NCI-H82 (cell line): ENCODE data around the gene LALBA.
"Not testable (repeated sequence)": the region's sequence is repeated elsewhere in the genome, so short reads cannot be mapped to it uniquely, and the experiment has no call there.

Experiments used
- DNase-seq: peaks from one replicate; lab custom pipeline; 2025; lab: John Stamatoyannopoulos, UW

Gene LALBA

DNA sequence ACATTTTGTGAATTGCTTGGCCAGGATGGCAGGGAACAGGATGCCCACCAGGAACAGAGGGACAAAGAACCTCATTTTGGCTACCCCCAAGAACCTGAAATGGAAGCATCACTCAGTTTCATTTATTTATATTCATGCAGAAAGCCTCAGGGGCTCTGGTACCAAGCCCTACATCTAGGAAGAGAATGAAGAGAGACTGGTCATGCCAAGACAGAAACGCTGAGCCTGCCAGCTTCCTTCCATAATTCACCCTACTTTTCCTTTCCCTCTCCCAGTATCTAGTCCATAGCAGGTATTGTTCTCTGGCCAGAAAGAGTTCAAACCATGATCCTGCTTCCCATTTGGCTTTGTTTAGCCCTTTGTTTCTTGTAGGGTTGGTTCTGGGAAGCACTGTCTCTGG is at the start of gene LALBA:
TSS of gene LALBA (minus strand) at position 101 of the 400 bp plus-strand sequence. CDS start at position 75, 26 bp downstream.
- DNase-seq, result no peak

GRCh38 chr12:48618541-48618940 is 48.7 kb upstream of the LALBA start:
- DNase-seq, result peak; percentile 83

DNA sequence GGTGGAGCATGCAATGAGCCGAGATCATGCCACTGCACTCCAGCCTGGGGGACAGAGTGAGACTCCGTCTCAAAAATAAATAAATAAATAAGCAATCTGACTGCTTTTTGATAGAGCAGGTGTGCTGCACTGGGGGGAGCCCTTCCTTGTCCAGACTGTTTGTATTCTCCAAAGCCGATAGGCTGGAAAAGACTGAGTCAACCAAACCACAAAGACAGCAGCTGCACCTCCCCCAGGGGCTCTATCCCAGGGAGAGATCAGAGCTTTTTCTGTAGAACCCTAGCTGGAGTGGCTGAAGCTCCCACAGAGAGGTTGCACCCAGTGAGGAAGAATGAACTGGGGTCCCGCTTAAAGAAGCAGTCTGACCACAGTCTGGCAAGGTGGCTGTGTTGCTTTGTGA is 45.8 kb upstream of the LALBA start:
- DNase-seq, result no peak

DNA sequence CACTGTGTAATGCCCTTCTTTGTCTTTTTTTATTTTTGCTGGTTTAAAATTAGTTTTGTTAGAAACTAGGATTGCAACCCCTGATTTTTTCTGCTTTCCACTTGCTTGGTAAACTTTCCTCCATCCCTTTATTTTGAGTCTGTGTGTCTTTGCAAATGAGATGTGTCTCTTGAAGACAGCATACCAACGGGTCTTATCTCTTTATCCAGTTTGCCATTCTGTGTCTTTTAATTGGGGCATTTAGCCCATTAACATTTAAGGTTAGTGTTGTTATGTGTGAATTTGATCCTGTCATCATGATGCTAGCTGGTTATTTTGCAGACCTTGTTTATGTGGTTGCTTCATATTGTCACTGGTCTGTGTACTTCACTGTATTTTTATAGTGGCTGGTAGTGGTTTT is 43.5 kb upstream of the LALBA start:
- DNase-seq, result no peak

GRCh38 chr12:48602192-48602989 is 32.5 kb upstream of the LALBA start:
- no peak for DNase-seq

DNA sequence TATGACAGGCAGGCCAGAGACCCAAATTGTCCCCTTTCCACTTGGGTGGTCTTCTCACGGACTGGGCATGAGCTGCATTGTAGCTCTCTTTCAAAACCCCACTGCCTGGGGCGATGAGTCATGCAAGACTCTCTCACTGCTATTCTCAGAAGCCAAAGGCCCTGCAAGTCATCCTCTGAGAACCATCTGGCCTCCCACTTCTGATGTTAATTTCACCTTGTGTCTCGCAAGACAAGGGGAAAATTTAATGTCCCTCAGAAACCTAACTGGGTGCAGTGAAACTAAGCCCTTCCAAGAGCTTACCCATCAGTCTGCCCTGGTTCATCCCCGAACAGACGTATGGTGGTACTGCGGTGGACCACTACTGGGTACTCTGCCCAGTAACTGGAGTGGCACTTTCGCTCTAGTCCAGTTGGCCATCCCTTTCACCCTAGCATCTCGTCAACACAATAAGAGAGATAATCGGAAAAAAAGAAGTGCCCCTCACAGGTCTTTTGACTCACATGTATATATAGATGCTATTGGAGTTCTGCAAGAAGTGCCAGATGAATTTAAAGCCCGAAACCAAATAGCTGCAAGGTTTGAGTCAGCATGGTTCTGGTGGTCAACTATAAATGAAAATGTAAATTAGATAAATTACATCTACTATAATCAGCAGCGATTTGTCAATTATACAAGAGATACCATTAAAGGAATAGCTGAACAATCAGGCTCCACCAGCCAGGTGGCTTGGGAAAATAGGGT is 31.3 kb upstream of the LALBA start:
- no peak for DNase-seq

GRCh38 chr12:48600552-48600951 is 30.7 kb upstream of the LALBA start:
- no peak for DNase-seq

DNA sequence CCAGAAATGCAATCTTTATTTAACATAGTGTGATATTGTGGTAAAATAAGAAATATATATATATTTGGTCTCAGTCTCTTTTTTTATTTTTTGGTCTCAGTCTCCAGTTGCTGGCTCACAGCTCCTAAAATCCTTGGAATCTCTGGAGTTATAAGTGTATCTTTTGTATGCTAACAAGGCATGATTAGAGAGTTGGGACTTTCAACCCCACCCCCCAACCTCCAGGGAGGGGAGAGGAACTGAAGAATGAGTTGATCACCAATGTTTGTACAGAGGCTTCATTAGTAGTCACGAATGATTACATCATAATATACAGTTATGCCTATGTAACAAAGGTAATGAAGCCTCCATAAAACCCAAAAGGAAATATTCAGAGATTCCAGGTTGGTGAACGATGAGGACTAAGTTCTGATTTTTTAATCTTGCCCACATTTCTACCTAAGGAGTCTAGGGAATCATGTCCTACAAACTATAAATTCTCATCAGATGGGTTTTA is 22.8 kb upstream of the LALBA start:
- no peak for DNase-seq

GRCh38 chr12:48586361-48586760 is 16.5 kb upstream of the LALBA start:
- DNase-seq, result no peak

- DNase-seq, result no peak
Measured at GRCh38 chr12:48583728-48584127, 13.9 kb upstream of the LALBA start.

DNA sequence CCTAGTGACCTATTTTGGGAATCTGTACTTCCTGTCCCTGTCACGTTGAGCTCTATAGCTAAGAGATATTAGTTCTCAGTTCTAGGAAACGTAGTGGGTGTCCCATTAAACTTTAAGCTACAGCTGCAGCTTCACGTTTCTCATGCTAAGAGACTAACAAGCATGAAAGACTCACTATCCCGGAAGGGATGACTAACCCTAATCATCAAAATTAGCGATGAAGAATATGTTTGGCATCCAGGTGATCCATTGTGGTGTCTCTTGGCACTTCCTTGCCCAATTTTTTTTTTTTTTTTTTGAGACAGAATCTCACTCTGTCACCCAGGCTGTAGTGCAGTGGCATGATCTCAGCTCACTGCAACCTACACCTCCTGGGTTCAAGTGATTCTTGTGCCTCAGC is 11.0 kb upstream of the LALBA start:
- no peak for DNase-seq

DNA sequence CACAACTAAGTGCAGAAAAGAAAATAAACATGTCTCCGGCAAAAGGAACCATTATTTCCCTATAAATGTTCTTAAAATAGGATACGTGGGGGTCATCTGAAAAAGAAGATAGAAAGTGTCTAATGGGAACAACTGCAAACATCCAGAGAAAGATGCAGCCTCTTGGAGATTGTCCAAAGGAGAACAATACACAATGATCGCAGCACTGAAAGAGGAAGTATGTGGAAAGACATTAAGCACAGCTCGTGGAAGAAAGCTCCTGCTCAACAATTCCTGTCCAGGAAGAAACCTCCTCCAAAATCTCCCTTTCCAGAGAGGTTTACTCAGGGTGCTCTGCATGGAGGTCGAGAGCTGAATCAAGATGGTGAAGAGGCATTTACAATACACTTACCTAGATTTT is 2.5 kb upstream of the LALBA start:
- DNase-seq, result no peak

- DNase-seq, result no peak
Measured at GRCh38 chr12:48567731-48568130, 2.1 kb downstream of the LALBA start.

- DNase-seq, result no peak
Measured at GRCh38 chr12:48557919-48558318, 11.9 kb downstream of the LALBA start.

DNA sequence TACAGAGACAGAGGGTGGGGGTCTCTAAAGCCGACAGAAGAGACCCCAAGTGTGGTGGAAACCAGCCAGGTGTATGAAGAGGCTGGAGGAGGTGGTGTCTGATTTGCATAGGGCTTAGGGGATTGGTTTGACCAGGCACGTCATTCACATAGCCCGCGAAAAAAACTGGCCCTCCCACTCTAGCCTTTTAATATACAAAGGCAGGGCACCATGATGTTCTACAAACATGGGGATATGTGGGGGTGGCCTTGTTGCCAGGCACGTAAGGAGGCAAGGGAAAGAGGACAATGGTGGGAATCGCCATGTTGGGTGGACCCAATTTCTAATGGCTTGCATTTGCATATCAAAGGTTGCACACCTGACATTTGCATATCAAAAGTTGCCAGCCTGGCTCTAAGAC is 13.2 kb downstream of the LALBA start:
- no peak for DNase-seq

- not testable (repeated sequence) for DNase-seq
Measured at GRCh38 chr12:48553666-48554343, 16.0 kb downstream of the LALBA start.

- DNase-seq, result not testable (repeated sequence)
Measured at GRCh38 chr12:48551636-48552035, 18.2 kb downstream of the LALBA start.

DNA sequence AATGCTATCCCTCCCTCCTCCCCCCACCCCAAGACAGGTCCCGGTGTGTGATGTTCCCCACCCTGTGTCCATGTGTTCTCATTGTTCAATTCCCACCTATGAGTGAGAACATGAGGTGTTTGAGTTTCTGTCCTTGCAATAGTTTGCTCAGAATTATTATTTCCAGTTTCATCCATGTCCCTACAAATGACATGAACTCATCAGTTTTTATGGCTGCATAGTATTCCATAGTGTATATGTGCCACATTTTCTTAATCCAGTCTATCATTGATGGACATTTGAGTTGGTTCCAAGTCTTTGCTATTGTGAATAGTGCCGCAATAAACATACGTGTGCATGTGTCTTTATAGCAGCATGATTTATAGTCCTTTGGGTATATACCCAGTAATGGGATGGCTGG is 22.8 kb downstream of the LALBA start:
- DNase-seq, result not testable (repeated sequence)

GRCh38 chr12:48545833-48546469 is 23.9 kb downstream of the LALBA start:
- no peak for DNase-seq

DNA sequence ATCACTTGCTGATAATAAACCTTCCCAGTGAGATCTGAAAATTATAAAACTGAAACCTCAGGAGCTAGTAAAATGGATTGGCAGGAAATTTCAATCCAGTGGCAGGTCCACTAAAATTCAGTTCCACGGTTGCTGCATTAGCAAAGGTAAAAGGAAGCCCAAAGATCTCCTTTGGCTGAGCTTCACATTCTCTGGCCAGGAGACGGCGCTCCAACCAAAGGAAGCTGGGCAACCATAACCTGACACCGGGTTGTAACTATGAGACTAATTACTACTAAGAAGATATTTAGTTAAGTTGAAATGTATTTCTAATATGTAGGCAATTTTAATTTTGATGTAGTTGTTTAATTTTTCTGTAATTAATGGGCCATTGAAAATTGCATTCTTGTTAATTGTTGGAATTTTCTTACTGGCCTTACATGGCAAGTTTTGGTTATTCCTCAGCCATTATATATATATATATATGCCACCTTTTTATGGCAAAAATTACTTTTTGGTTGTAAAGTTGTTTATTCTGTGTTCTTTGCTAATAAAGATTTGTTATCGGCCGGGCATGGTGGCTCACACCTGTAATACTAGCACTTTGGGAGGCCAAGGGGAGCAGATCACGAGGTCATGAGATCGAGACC is 27.4 kb downstream of the LALBA start:
- DNase-seq, result peak; percentile 66

GRCh38 chr12:48536602-48537001 is 33.2 kb downstream of the LALBA start:
- no peak for DNase-seq

GRCh38 chr12:48532601-48533000 is 37.2 kb downstream of the LALBA start:
- DNase-seq, result no peak
